ENCODE results near the gene MAP1LC3B2.

The MAP1LC3B2 gene

GRCh38 chr12:116620124-116620491 is 60.9 kb downstream of the MAP1LC3B2 start:
- DNase-seq: no peak

- no peak for DNase-seq
Measured at GRCh38 chr12:116620492-116621191, 61.5 kb downstream of the MAP1LC3B2 start.

- DNase-seq: no peak
Measured at GRCh38 chr12:116621194-116621593, 62.0 kb downstream of the MAP1LC3B2 start.

GRCh38 chr12:116624516-116624915 is 65.3 kb downstream of the MAP1LC3B2 start:
- no peak for DNase-seq

GRCh38 chr12:116626153-116626552 is 67.0 kb downstream of the MAP1LC3B2 start:
- DNase-seq: no peak

All from NCI-H1436 treated with DMSO at 0.1 percent for 48 hours (cell line).